WI38 (cell line): ENCODE data around the gene TDRD12.

Source experiments
- H3K4me3 ChIP-seq: 2 replicates; pipeline ENCODE4 v1.5.1; 2011; ENCODE audit warnings: low read depth, mild to moderate bottlenecking, control low read depth, low read length
- CTCF ChIP-seq: IDR thresholded peaks from 2 replicates; pipeline ENCODE4 v1.5.1; 2012; ENCODE audit warnings: low read depth, mild to moderate bottlenecking, control low read depth, low read length

Gene TDRD12

DNA sequence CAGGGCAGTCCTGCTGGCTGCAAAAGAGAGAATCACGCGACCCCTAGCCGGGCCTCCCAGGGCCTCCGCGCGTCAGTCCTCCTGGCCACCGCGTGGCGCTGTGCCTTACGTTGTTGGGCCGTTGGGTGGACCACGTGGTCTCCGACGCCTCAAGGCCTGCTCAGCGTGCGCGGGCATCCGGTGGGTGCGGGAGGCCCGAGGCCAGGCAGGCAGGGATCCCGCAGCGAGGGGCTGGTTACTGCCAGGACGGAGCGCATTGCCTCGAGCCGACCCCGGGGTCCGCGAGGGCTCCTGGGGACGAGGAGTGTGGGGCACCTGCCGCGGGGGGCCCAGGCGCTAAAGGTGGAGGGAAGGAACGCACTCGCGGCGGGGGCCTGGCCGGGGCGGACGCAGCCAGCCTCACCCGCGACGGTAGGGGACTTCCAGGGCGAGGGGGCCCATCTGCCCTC lies at the start of gene TDRD12:
TDRD12 (plus strand) TSS at position 157 of the 449 bp plus-strand sequence. CDS start 306 bp downstream, outside the sequence.
- H3K4me3 ChIP-seq, result no peak within 1 kb of the TSS
- no peak for TF ChIP-seq CTCF

DNA sequence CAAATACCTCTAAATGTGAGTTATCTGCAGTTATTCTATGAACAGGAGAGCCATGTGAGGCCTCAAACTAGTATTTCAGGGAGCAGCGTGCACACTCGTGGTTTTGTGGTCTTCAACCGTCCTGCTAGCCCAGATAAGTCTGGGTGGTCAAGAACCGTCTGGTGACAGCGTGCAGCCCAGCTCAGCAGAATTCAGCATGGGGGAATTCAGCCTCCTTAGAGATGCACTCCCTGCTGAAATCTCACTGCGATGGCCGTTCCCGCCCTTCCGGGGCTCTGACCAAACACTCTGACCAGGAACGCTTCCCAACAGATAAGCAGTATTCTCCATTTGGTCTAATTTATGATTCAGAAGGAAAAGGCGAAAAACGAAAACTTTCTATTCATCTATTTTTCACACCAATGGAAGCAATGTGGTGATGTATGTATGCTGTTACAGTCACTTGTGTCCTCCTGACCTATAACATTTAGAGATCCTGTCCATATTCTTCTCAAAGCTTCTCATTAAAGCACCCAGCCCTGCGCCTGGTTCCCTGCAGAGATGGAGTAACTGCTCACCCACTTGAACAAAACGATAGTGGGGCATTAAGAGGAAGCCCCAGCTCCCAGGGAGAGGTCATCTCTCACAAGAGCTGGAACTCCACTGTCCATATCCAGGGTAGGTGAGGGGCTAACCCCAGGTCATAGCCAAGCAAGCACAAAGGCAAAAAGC lies 47.5 kb upstream of the TDRD12 start:
- H3K4me3 ChIP-seq, result no peak overlapping the region
- no peak for TF ChIP-seq CTCF

- H3K4me3 ChIP-seq, result no peak overlapping the region
- TF ChIP-seq CTCF, result no peak
Observed at GRCh38 chr19:32672841-32673240, 46.7 kb upstream of the TDRD12 start.

DNA sequence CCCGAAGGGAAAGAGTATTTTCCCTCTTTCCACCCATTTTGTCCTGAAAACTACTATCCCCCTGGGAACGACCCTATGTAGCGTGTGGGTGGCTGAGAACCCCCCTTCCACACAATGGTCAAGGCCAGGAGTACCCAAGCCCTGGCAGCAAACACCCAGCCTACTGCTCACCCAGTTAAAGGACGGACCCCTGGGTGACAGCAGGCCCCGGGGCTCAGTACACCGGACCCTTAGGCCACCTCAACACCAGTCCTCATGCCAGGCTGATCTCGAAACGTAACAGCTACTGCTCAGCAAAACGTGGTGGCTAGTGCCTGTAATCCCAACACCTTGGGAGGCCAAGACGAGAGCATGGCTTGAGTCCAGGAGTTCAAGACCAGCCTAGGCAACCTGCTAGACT lies 46.0 kb upstream of the TDRD12 start:
- TF ChIP-seq CTCF, result no peak
- H3K4me3 ChIP-seq, result no peak overlapping the region; the same call in 1 of the 2 replicates

DNA sequence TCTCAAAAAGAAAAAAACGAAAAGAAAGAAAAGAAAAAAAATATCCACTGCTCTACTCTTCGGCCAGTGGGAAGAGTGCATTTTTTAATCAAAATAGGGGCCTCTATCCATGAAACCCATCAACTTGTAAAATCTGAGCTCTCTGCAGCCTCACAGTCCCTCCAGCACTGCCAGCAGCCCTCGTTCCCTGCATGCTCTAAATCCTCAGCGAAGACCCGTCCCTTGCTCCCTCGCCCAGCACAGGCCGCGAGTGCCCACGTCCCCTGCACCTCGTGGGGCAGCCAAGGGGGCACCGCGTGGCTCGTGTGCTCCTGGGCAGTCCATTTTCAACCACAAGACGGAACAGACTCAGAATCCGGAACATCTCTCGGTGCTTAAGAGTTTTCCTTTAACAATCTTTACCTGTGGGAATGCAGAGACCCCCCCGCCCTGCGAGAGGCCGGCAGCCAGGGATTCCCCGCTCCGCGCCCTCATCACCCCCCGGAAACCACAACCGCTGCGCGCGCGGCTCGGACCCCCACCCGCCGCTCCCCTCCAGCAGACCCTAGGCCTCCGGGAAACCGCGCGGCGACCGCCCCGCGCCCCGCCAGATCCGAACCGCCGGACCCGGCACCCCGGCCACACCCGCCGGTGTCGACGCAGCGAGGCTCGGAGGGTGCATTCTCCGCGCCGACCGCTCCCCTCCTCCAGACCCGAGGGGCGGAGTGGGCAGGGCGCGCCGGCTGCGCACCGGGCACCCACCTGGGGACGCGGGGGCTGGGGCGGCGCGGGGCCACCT lies 45.2 kb upstream of the TDRD12 start:
- H3K4me3 ChIP-seq, result peak overlapping the region; percentile 91
- no peak for TF ChIP-seq CTCF

DNA sequence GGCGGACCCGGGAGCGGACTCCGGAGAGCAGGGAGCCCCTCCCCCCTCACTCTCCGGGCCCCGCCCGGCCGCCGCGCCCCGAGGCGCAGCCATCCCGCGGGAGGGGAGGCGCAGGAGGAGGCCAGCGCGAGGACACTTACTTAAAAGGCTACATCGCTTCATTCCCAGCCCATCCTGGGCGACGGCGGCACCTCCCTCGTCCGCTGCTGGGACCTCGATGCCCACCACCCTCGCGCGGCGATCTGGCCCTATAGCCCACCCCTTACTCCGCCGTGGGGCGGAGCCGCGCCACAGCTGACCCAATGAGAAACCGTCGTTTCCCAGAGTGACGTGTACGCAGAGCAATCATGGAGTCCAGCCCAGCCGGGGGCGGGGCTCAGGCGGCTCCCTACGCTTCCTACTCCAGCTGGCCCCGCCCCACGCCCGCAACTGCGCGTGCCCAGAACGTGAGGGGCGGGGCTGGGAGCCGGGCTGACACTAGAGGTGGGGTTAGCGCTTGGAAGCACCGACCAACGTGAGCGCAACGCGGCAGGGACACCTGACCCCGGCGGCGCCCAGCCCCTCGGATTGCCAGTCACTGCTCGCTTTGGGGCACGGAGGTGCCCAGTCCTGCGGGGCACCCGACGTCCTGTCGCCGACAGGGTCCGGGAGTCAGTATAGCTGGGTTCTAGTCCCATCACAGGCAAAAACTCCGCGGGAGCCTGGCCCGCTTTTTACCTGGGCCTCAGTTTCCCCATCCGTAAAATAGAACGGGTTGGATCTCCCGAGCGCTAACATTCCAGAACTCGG lies 44.4 kb upstream of the TDRD12 start, which contains the start of gene ANKRD27:
ANKRD27 (minus strand) TSS at position 250 of the 789 bp plus-strand sequence. CDS start 16,165 bp downstream, outside the sequence.
- no peak for TF ChIP-seq CTCF
- peak within 1 kb of the TSS; percentile 91 for H3K4me3 ChIP-seq
